GM12872 (cell line): ENCODE results near the gene CCDC197.

Source experiments
- TF ChIP-seq, protein P1 (sequence below): IDR thresholded peaks from 3 replicates; pipeline ENCODE4 v1.5.1; 2011; ENCODE audit warnings: low read depth, mild to moderate bottlenecking, low read length, moderate library complexity; ENCODE audit not compliant: insufficient read depth

The CCDC197 gene

DNA sequence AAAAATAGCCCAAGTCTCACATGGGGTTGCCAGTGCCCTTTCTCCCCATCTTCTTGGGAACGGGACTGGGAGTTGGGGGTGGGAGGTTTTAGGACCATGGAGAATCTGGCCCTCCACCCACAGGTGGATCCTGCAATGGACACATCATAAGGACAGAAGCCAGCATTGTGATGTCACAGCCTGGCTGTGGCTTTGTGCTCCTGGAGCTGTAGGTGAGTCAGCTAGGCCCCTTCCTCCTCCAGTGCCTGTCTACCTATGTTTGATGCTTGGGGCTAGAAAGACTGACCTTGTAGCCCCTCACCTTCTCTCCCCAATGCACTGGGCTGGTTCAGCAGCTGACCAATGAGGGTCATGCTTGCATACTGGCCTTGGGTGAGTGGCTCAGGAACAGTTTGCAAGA, at the start of gene CCDC197:
CCDC197 (plus strand) TSS at position 220 of the 400 bp plus-strand sequence. CDS start 831 bp downstream, outside the sequence.
- TF ChIP-seq, protein P1, sequence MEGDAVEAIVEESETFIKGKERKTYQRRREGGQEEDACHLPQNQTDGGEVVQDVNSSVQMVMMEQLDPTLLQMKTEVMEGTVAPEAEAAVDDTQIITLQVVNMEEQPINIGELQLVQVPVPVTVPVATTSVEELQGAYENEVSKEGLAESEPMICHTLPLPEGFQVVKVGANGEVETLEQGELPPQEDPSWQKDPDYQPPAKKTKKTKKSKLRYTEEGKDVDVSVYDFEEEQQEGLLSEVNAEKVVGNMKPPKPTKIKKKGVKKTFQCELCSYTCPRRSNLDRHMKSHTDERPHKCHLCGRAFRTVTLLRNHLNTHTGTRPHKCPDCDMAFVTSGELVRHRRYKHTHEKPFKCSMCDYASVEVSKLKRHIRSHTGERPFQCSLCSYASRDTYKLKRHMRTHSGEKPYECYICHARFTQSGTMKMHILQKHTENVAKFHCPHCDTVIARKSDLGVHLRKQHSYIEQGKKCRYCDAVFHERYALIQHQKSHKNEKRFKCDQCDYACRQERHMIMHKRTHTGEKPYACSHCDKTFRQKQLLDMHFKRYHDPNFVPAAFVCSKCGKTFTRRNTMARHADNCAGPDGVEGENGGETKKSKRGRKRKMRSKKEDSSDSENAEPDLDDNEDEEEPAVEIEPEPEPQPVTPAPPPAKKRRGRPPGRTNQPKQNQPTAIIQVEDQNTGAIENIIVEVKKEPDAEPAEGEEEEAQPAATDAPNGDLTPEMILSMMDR, result no peak

DNA sequence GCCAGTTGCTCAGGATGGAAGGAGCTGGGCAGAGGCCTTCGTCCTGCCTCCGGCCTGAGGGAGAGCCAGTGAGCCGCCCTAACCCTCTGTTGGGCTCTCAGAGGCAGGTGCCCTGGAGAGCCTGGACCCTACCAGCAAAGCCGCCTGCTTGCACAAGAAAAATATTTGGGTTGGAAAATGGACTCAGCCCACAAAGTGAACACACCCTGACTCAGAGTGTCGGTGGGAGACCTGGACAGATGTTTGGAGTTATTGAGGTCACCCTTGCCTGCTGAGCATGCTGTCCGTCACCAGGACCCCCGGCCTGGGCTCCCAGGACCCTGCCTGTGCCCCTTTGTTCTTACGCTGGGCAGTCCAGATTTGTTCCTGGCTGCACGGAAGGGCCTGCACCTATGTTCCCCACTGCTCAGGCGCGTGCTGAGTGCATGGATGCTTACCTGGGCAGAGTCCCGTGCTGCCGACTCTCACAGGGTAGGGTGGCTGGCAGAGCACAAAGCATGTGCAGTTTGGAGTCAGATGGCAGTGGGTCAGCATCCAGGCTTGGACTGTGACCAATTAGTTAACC, 47.5 kb upstream of the CCDC197 start:
- TF ChIP-seq, protein P1, result no peak

DNA sequence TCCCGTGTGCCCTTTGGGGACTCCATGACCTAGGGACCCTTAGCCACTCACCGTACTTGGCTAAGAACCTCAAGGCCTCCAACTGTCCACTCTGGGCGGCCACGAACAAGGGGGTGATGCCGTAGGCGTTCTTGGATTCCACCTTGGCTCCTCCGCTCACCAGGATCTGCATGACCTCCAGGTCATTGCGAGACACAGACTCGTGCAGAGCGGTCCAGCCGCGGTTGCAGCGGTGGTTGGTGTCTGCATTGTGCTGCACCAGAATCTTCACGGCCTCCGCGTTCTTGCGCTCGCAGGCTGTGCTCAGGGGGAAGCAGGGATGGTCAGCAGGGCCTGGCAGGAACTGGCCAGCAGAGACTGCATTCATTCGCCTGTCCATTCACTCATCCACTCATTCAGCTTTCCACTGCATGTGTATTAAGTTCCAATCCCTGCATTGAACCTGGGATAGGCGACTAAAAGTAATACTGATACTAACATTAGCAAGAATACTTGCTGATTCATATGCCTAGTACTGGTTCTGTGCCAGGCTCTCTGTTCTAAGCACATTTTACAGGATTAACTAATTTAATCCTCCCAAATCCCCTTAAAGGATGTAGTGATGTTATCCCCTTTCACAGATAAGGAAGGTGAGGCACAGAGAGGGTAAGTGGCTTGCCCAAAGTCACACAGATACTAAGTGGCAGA, 46.0 kb upstream of the CCDC197 start:
- TF ChIP-seq, protein P1, result no peak

DNA sequence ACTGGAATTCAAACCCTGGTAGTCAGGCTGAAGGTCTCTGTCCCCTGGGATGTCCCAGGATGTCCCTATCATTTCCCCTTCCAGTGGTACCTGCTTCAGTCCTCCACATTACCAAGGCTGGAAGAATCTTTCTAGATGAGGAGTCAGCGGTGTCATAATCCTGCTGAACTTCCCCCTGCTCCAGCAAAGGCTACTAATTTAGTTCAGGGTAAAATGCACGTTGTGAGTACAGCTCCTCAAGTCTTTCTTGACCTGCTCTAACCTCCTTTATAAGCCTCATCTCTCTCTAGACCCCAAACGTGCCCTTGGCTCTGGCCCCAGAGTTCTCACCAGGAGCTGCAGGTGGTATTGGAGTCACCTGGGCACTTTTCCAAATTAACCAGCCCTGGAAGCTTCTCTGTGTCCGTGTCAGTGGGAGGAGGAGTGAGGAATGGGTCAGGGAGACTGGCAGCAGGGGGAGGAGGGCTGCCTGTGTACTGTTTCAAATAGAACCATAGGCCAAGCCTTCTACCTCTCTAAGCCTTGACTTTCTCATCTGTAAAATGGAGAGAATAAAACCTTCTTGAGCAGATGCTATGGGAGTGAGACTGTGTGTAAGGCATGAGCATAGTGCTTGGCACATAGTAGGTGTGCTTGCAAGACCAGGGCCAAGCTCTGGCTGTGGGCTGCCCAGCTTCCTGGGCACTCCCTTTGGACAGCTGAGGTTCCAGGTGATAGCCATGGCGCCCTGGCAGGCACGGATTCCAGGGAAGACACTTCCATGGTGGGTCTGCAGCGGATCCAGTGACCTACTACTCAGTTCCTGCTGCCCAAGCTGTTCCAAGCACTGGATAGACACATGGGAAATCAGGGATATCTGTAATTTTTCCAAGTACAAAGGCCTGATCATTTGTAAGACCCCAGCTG, 45.2 kb upstream of the CCDC197 start:
- TF ChIP-seq, protein P1, result no peak

DNA sequence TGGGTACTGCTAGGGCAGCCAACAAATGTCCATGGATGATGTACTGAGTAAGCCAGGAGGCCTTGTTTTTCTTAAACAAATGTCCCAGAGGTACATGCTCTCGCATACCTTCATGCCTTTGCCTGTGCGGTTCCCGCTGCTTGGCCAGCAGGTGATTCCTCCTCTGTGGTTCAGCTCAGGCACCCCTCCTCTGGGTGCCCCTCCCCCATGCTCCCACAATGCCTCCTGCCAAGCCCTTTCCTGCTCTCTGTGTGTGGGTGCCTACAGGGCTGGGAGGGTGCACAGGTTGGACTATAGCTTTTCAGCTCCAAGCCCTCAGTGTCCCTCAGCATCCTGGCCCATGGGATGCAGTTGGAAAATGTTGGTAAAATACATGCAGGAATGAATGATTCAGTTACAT, 44.3 kb upstream of the CCDC197 start:
- TF ChIP-seq, protein P1, result no peak

DNA sequence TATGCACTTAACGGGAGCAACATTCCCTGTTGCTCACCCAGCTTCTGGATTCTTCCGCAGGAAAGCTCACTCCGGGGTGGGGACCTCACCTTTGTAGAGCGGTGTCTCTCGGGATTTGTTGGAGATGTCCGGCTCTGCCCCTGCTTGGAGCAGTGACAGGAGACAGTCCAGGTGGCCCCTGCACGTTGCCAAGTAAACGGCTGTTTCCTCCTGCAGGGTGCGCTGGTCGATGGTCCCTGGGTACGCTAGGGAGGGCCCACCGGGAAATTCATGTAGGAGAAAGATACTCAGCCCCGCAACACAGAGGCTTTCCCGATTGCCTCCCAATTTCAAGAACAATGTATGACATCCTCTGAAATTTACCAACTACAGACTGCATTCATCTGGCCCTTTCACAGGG, 43.8 kb upstream of the CCDC197 start:
- TF ChIP-seq, protein P1, result peak; percentile 29; the same call in 2 of the 3 replicates
